ENCODE measurements around the gene MRPL51.

The MRPL51 gene

DNA sequence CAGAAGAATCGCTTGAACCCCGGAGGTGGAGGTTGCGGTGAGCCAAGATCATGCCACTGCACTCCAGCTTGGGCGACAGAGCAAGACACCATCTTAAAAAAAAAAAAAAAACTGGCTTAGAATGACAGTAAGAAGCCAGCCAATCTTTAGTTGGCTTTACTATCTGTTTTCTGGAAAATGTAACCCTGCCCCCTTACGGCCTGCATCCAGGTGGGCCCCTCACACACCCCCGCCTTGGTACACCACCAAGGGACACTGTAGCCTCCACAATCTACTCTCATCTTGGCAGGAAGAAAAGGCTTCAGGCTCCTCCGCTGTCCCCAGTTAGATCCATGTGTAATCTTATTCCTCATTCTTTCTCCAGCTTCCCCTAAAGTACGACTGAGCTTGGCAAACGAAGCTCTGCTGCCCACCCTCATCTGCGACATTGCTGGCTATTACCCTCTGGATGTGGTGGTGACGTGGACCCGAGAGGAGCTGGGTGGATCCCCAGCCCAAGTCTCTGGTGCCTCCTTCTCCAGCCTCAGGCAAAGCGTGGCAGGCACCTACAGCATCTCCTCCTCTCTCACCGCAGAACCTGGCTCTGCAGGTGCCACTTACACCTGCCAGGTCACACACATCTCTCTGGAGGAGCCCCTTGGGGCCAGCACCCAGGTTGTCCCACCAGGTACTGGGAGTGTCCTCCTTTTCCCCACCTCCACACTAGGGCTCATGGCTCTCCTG lies 34.6 kb downstream of the MRPL51 start:
- no peak for DNase-seq

DNA sequence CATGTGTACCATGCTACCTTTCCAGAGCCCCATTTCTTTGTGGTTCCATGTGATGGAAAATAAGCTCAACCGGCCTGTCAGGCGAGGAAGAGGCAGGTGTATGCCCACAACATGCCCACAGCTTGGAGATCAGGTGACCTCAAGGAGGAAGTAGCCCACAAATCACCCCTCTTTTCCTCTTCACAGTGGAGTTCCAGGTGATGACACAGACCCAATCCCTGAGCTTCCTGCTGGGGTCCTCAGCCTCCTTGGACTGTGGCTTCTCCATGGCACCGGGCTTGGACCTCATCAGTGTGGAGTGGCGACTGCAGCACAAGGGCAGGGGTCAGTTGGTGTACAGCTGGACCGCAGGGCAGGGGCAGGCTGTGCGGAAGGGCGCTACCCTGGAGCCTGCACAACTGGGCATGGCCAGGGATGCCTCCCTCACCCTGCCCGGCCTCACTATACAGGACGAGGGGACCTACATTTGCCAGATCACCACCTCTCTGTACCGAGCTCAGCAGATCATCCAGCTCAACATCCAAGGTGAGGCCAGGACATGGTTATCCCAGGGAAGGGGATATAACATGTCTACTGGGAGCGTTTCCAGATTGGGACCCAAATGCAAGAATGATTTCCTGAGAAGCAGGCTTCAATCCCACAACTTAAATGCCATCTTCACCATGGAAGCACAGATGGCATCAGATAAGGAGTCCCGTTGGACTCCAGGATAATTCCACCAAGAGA lies 35.7 kb downstream of the MRPL51 start:
- no peak for DNase-seq

DNA sequence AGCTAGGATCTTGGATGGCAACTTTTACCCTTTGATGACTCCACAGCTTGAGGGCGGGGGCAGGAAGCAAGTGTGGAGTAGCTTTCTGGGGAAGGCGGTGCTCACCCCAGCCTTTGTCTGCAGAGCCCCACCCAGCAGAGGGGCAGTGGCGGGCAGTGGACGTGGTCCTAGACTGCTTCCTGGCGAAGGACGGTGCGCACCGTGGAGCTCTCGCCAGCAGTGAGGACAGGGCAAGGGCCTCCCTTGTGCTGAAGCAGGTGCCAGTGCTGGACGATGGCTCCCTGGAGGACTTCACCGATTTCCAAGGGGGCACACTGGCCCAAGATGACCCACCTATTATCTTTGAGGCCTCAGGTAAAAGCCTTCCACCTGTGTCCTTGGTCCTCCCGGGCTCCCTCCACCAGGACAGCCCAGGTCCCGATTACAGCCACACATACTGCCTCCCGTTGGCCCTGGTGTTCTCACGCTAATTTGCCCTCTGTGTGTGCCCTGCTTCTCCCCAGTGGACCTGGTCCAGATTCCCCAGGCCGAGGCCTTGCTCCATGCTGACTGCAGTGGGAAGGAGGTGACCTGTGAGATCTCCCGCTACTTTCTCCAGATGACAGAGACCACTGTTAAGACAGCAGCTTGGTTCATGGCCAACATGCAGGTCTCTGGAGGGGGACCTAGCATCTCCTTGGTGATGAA lies 40.0 kb downstream of the MRPL51 start:
- DNase-seq, result no peak

DNA sequence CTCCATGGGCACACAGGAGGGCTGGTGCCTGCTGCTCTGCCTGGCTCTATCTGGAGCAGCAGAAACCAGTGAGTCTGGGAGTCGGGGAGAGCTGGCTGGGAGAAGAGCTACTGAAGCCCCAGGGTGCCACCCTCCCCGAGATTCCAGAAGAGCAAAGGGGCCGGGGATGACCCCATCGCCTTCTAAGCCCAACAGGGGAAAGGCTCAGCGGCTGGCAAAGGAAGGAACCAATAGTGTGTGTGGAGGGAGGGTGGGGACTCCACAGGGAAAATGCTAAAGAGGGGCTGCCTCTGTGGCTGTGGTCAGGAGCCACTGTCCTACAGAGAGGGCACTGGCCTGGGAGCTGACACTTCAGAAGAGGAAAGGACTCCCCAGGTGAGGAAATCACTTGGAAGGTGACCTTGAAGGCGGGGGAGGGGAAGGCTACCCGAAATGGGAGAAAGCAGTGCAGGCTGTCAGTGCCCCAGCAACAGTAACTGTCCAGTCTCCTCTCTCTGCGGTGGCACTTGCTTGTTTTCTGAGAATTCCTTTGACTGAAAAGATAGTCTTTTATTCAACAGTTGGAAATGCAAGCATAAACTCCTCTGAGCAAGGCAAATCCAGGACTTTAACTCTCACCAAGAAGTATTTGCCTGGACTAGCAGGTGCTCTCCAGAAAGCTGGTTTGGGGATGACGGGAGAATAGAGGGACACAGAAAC lies 40.7 kb downstream of the MRPL51 start:
- no peak for DNase-seq

DNA sequence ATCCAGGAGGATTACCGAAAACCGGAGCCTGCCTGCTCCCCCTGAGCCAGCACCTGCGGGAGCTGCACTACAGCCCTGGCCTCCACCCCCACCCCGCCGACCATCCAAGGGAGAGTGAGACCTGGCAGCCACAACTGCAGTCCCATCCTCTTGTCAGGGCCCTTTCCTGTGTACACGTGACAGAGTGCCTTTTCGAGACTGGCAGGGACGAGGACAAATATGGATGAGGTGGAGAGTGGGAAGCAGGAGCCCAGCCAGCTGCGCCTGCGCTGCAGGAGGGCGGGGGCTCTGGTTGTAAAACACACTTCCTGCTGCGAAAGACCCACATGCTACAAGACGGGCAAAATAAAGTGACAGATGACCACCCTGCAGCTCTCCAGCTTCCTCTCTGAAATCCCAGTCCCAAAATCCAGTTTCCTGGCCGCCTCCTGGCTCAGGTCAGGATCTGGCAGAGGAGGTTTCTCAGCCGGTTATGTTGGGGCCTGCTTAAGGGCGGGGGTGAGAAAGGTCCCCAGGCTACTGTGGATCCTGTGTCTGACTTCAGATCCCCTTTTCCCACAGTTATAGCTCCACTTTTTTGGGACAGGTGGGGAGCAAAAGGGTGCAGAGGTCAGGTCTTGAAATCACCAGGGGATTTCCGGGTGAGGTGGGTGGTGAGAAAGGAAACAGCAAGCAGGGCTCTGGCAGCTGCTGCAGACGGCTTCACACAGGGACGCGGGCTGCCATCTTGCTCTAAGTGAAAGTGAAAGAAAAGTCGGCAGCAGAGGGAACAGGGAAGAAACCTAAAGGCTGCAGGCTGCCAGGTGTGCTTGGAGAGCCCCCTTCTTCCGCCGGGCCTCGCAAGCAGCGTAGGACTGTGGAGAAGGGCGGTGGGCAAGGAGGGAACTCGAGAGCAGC lies 41.5 kb downstream of the MRPL51 start, which contains the start of gene TAPBPL:
Gene TAPBPL, plus strand, starts transcription at position 695 of the 897 bp plus-strand sequence. CDS start 207 bp downstream, outside the sequence.
- DNase-seq, result peak; percentile 53

DNA sequence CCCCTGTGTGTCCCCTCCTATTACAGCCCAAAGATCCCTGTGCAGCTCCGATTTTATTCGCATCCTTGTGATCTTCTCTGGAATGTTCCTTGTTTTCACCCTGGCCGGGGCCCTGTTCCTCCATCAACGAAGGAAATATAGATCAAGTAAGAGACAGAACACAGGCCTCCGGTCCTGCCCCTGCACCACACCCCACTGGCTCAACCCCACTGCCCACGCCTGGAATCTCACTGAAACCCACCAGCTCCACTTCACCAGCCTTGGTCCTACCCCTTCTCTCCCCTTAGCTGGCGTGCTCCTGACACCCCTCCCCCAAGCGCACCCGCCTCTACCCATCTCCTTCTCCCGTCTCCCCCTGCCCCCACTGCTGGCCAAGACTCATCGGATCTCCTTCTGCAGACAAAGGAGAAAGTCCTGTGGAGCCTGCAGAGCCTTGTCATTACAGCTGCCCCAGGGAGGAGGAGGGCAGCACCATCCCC lies 42.2 kb downstream of the MRPL51 start:
- no peak for DNase-seq

DNA sequence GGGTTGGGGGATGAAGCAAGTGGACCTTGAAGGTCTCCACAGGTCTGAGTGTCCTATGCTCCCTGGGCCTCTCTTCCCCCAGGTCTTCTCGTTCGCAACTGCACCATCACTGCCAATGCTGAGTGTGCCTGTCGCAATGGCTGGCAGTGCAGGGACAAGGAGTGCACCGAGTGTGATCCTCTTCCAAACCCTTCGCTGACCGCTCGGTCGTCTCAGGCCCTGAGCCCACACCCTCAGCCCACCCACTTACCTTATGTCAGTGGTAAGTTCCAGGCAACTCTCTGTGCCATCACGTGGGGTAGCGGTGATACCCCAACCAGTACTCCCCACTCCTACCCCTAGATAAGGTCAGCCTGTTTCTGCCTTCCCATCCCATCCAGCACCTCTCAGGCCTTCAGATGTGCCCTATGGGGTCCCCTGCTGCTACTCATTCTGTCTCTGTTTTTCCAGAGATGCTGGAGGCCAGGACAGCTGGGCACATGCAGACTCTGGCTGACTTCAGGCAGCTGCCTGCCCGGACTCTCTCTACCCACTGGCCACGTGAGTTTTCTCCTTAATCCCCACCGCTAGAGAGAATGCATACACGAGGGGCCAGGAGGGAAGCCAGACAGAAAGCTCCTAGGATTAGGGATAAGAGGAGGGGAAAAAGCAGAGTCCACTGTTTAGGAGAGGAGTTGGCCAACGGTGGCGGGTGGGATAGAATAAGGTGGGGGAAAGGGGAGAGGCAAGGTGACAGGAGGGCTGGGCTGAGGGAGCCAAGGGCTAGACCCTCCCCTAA lies 42.8 kb downstream of the MRPL51 start:
- no peak for DNase-seq

DNA sequence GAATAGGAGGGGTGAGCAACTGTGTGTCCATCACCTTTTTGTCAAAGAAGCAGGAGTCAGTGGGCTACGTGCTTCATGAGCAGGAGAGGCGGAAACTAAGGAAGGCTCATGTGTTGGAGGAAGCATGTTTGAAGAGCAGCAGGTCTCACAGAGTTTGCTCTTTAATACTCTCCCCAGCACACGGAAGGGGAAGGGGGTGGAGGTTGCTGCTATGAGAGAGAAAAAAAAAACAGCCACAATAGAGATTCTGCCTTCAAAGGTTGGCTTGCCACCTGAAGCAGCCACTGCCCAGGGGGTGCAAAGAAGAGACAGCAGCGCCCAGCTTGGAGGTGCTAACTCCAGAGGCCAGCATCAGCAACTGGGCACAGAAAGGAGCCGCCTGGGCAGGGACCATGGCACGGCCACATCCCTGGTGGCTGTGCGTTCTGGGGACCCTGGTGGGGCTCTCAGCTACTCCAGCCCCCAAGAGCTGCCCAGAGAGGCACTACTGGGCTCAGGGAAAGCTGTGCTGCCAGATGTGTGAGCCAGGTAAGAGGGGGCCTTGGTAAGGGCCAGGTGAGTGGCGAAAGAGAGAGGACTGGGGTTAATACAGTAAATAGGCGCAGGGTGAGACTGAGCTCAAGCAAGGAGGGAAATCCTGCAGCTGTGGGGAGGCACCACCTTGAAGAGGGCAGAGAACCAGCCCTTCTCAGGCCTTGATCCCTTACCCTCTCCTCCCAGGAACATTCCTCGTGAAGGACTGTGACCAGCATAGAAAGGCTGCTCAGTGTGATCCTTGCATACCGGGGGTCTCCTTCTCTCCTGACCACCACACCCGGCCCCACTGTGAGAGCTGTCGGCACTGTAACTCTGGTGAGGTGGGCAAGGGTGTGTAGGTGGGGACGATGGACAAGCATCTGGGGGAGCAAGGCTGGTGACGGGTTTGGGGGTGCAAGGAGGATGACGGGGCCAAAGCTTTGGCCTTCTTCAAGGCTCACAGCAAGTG lies 48.1 kb downstream of the MRPL51 start, which contains the start of gene CD27:
Gene CD27, plus strand, starts transcription at position 252 of the 985 bp plus-strand sequence. Its CDS starts 141 bp downstream, at position 393.
- no peak for DNase-seq

DNA sequence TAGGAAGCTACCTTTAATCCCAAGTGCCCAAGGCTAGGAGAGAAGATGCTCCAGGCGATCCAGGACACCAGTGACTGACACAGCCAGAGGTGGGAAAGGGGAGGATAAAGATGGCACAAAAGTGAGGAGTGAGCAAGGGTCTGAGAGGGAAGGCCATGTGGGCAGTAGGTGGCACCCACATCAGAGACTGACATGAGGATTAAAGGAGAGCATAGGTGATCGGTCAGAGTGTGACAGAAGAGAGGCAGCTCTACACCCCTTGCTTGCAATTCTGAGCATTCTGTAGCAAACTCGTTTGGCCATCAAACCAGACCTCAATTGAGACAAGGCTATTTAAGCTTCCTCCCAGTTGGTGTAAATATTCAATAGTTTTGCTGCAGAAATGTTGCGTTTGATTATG lies 49.0 kb downstream of the MRPL51 start:
- no peak for DNase-seq

DNA sequence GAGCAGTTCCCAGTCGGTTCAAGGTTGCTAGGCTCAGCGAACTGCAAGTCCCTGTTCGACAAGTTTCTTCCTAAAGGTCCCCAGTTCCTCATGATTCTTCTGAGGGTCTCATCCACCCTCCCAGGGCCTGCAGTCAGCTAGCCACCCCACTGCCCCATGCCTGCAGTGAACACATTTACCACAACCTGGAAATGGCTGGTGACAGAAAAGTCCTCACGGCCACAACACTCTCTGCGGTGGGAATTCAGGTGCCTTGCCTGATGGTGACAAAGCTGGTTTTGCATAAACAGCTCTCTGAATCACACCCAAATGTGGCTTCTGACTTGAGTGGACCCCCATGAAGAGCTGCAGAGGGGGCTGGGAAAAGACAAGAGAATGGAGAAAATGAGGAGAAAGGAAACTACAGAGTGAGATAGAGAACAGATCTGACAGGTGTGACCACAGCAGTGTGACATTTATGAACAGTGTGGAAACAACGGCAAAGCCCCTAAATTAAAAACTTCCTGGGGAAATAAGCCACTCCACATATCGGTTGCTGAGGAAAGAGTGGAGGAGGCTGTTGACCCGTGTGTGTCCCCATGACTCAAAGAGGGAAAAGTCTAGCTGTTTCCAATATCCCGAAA lies 49.6 kb downstream of the MRPL51 start:
- no peak for DNase-seq

DNA sequence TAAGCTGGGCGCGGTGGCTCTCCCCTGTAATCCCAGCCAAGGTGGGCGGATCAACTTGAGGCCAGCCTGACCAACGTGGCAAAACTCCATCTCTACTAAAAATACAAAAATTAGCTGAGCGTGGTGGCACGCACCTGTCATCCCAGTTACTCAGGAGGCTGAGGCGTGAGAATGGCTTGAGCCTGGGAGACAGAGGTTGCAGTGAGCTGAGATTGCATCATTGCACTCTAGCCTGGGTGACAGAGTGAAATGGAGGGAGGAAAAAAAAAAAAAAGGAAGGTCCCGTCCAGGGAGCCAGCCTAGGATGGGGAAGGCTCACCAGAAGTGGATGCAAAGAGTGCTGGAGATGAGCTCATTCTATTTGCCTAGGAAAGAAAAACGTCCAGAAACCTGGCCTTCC lies 50.2 kb downstream of the MRPL51 start:
- no peak for DNase-seq
